Activated CD8-positive, alpha-beta T cell treated with anti-CD3 and anti-CD28 coated beads for 36 hours (primary cell): ENCODE measurements around the gene SLC30A3. TPM values are rescaled to one million over a fixed set of nuclear protein-coding genes. Genes with fewer than 3 reads are reported as not detected.
A peak's percentile ranks its signal among the peaks of the same experiment; 100 is the strongest.

Experiments
- ATAC-seq: fragments of 200-7000 bp; cut with Tn5 transposase; one replicate; pipeline ENCODE4 v1.10.0; 2021; ENCODE audit warnings: mild to moderate bottlenecking, moderate library complexity
- CTCF ChIA-PET: fragments of 350-600 bp; sonication (Branson Sonifier 250); formaldehyde crosslinking; loops from one replicate; lab custom pipeline; 2021; ENCODE audit warnings: antibody characterized with exemption; lab: Charles Lee
- POLR2A ChIA-PET: fragments of 350-600 bp; sonication (Branson Sonifier 250); formaldehyde crosslinking; loops from one replicate; lab custom pipeline; 2021; ENCODE audit warnings: antibody characterized with exemption; lab: Charles Lee
- DNase-seq: peaks from one replicate; pipeline ENCODE4 v3.0.0-alpha.2; 2020
- H3K27ac Mint-ChIP-seq: one replicate; pipeline ENCODE4 v1.8.0; 2021; ENCODE audit warnings: mild to moderate bottlenecking, mixed read lengths
- H3K27me3 Mint-ChIP-seq: one replicate; pipeline ENCODE4 v1.8.0; 2021; ENCODE audit warnings: mixed read lengths
- H3K36me3 Mint-ChIP-seq: one replicate; pipeline ENCODE4 v1.8.0; 2021; ENCODE audit warnings: low read depth, mixed read lengths
- H3K4me1 Mint-ChIP-seq: one replicate; pipeline ENCODE4 v1.8.0; 2021; ENCODE audit warnings: low read depth, mixed read lengths
- H3K4me3 Mint-ChIP-seq: one replicate; pipeline ENCODE4 v1.8.0; 2021; ENCODE audit warnings: mild to moderate bottlenecking, moderate library complexity, mixed read lengths
- H3K9me3 Mint-ChIP-seq: one replicate; pipeline ENCODE4 v1.8.0; 2021; ENCODE audit warnings: mixed read lengths
- intact Hi-C: fragments of 100-400 bp; cut with micrococcal nuclease; formaldehyde crosslinking; loops from one replicate; pipeline ENCODE4 v1.10.0; 2022
- total RNA-seq, 2 experiments: library from RNA; stranded (reverse); gene quantifications; one replicate each; pipeline ENCODE4 v1.2.3, GENCODE V29; 2021
- TF ChIP-seq, protein P1 (sequence below): fragments of 200-600 bp; IDR thresholded peaks from one replicate; pipeline ENCODE4 v1.8.0; 2022; ENCODE audit warnings: antibody characterized with exemption, mild to moderate bottlenecking

SLC30A3 gene
- total RNA-seq, 2 experiments from 2014 or later, result 0.32 to 0.43 TPM

DNA sequence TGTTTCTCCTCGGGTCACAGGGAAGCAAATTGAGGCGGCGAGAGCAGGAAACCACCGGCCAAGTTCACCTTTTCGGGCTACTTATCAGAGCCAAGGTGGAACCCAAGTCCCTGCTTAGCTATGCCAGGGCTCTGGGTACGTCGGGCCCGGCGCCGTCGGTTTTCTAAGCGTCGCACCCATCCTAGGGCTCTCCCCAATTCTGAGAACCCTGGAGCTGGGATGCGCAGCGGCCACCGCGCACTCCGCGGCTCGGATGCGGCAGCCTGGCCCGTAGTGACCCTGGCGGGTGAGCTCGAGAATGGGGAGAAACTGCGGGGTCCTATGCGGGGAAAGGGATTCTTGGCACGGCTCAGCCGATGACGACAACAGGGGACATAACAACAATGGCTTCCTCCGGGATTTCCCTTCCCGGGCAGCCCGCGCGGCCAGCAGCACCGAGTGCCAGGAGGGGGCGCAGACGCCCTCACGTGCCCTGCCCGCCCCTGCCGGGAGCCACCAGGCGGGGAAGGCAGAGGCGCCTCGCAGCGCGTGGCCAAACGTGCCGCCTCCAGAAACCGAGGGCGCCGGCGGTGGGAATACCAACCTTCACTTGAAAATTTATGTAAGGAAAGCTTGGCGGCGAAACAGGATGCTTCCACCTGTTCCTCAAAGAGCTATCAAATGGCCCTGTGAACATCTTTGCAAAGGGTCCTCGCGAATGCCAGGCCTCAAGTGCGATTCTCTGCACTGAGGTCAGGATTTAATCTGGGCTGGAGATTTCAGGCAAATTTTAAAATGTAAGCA, 2.1 kb upstream of the SLC30A3 start:
- Mint-ChIP-seq H3K27ac (no peak overlapping the region), H3K36me3 (no peaks in the 10 kb centered on the region), H3K4me1 (peaks cover 24% of the 10 kb centered on the region), H3K27me3 (peaks cover 38% of the 10 kb centered on the region), H3K9me3 (no peaks in the 10 kb centered on the region), H3K4me3 (peak overlapping the region; percentile 65)
- POLR2A ChIA-PET, result interaction anchor here (0.8 to 1.6 kb wide), 7 partner anchors 14 to 105 kb away, joined by 3 to 7 read pairs (median 3); partner anchors contain the start of genes ATRAID, EIF2B4, SLC5A6 and SNX17
- TF ChIP-seq, protein P1, sequence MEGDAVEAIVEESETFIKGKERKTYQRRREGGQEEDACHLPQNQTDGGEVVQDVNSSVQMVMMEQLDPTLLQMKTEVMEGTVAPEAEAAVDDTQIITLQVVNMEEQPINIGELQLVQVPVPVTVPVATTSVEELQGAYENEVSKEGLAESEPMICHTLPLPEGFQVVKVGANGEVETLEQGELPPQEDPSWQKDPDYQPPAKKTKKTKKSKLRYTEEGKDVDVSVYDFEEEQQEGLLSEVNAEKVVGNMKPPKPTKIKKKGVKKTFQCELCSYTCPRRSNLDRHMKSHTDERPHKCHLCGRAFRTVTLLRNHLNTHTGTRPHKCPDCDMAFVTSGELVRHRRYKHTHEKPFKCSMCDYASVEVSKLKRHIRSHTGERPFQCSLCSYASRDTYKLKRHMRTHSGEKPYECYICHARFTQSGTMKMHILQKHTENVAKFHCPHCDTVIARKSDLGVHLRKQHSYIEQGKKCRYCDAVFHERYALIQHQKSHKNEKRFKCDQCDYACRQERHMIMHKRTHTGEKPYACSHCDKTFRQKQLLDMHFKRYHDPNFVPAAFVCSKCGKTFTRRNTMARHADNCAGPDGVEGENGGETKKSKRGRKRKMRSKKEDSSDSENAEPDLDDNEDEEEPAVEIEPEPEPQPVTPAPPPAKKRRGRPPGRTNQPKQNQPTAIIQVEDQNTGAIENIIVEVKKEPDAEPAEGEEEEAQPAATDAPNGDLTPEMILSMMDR, result no peak
- ATAC-seq, result peak; percentile 50
- intact Hi-C loops, result no loop called here
- DNase-seq, result peak; percentile 62
- CTCF ChIA-PET, result interaction anchor here (0.7 to 5.5 kb wide), 15 partner anchors 9 to 418 kb away, joined by 3 to 76 read pairs (median 4); partner anchors contain the start of genes ABHD1 and TRIM54

- ATAC-seq (peak; percentile 26), DNase-seq (peak; percentile 28)
- Mint-ChIP-seq H3K27ac (no peak overlapping the region), H3K9me3 (no peaks in the 10 kb centered on the region), H3K27me3 (peaks cover 40% of the 10 kb centered on the region), H3K4me1 (peaks cover 24% of the 10 kb centered on the region), H3K36me3 (no peaks in the 10 kb centered on the region), H3K4me3 (peak overlapping the region; percentile 66)
- intact Hi-C loops, result no loop called here
- TF ChIP-seq, protein P1, result no peak
- CTCF ChIA-PET, result interaction anchor here (0.7 to 5.5 kb wide), 10 partner anchors 9 to 177 kb away, joined by 3 to 76 read pairs (median 4); partner anchors contain the start of genes ABHD1 and TRIM54
- POLR2A ChIA-PET, result interaction anchor here (1.0 to 1.6 kb wide), 6 partner anchors 13 to 53 kb away, joined by 3 to 7 read pairs (median 4); partner anchors contain the start of genes ATRAID and SLC5A6
Observed at GRCh38 chr2:27264253-27264752, 1.5 kb upstream of the SLC30A3 start.

- ChIA-PET CTCF (interaction anchor here (1.4 to 5.5 kb wide), 3 partner anchors 12 to 39 kb away, joined by 4 to 76 read pairs (median 38); partner anchors contain the start of gene TRIM54), POLR2A (interaction anchor here (0.6 to 1.6 kb wide), 4 partner anchors 15 to 52 kb away, joined by 3 to 4 read pairs (median 3); partner anchors contain the start of genes ATRAID and SLC5A6)
- intact Hi-C loops, result no loop called here
- no peaks in the 10 kb centered on the region for H3K9me3 Mint-ChIP-seq
- peak overlapping the region; percentile 66 for H3K4me3 Mint-ChIP-seq
- H3K36me3 Mint-ChIP-seq, result no peaks in the 10 kb centered on the region
- H3K4me1 Mint-ChIP-seq, result peaks cover 24% of the 10 kb centered on the region
- H3K27ac Mint-ChIP-seq, result no peak overlapping the region
- DNase-seq, result no peak
- H3K27me3 Mint-ChIP-seq, result peaks cover 44% of the 10 kb centered on the region
- peak; percentile 3 for ATAC-seq
- TF ChIP-seq, protein P1, result no peak
Observed at GRCh38 chr2:27263287-27264252, 723 bp upstream of the SLC30A3 start.

DNA sequence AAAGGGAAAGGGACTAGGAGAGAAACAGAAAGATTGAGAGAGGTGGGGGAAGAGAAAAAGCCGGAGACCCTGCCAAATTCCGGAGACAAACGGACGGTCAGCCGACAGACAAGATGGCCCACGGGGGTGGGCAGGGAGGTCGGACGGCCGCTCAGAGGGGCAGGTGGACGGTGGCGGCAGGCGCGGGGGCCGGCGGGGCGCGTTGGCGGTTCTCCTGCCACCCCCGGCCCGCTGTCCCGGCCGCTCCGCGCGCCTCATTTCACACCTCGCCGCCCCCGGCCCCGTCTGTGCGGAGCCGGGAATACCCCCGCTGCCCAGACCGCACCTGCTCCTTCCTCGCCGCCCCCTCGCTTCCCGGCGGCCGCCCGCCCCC, 935 bp downstream of the SLC30A3 start:
- ATAC-seq, result no peak

More for the DNA sequence above, 935 bp downstream of the SLC30A3 start:
- H3K9me3 Mint-ChIP-seq, result no peaks in the 10 kb centered on the region
- ChIA-PET POLR2A (no interaction called here), CTCF (interaction anchor here (1.1 kb wide), 1 partner anchor 18 kb away, joined by 4 read pairs; no protein-coding TSS in a partner anchor)
- H3K4me3 Mint-ChIP-seq, result peak overlapping the region; percentile 39
- TF ChIP-seq, protein P1, result no peak
- H3K4me1 Mint-ChIP-seq, result peaks cover 24% of the 10 kb centered on the region
- no peaks in the 10 kb centered on the region for H3K36me3 Mint-ChIP-seq
- H3K27me3 Mint-ChIP-seq, result peaks cover 48% of the 10 kb centered on the region
- DNase-seq, result no peak
- no peak overlapping the region for H3K27ac Mint-ChIP-seq
- intact Hi-C loops, result no loop called here
